DND-41 (cell line): Measurements from ENCODE around the gene ZNF217.
"Not testable (repeated sequence)": the region's sequence is repeated elsewhere in the genome, so short reads cannot be mapped to it uniquely, and the experiment has no call there.

ENCODE experiments used
- ATAC-seq: fragments of 200-7000 bp; cut with Tn5 transposase; 3 replicates; pipeline ENCODE4 v1.9.1; 2021; ENCODE audit warnings: low read depth; ENCODE audit not compliant: insufficient read depth
- DNase-seq: peaks from one replicate; pipeline ENCODE4 v3.0.0-alpha.2; 2020
- H2AFZ ChIP-seq: 2 replicates; pipeline ENCODE4 v1.6.0; 2012; ENCODE audit warnings: low read depth, low read length
- H3K27ac ChIP-seq: 2 replicates; pipeline ENCODE4 v1.5.1; 2012; ENCODE audit warnings: low read length, inconsistent platforms
- H3K27me3 ChIP-seq: fragments of 200-600 bp; sonication (generic); 2 replicates; pipeline ENCODE4 v1.6.0; 2012; ENCODE audit warnings: low read length, mild to moderate bottlenecking, inconsistent platforms; ENCODE audit not compliant: insufficient read depth, poor library complexity
- H3K36me3 ChIP-seq: 2 replicates; pipeline ENCODE4 v1.5.1; 2012; ENCODE audit warnings: low read length, inconsistent platforms; ENCODE audit not compliant: insufficient read depth
- H3K4me1 ChIP-seq: 2 replicates; pipeline ENCODE4 v1.5.1; 2012; ENCODE audit warnings: mild to moderate bottlenecking, low read length; ENCODE audit not compliant: insufficient read depth
- H3K4me2 ChIP-seq: 2 replicates; pipeline ENCODE4 v1.6.0; 2012; ENCODE audit warnings: mild to moderate bottlenecking, moderate library complexity, low read length, inconsistent platforms; ENCODE audit not compliant: insufficient read depth
- H3K4me3 ChIP-seq, 2 experiments: fragments of 200-600 bp in 1 of 2; shearing (Covaris generic) in 1 of 2; 2 replicates each; pipeline ENCODE4 v1.5.1; 2012 to 2016; ENCODE audit warnings: inconsistent platforms in 2 of 2, low read length in 2 of 2, mild to moderate bottlenecking in 2 of 2, low read depth in 1 of 2, moderate library complexity in 1 of 2
- H3K79me2 ChIP-seq: 2 replicates; pipeline ENCODE4 v1.6.0; 2012; ENCODE audit warnings: low read length, inconsistent platforms; ENCODE audit not compliant: insufficient read depth
- H3K9ac ChIP-seq: 2 replicates; pipeline ENCODE4 v1.6.0; 2012; ENCODE audit warnings: low read depth, mild to moderate bottlenecking, inconsistent platforms, low read length, moderate library complexity
- H3K9me3 ChIP-seq: 2 replicates; pipeline ENCODE4 v1.5.1; 2012; ENCODE audit warnings: low read length, moderate library complexity, mild to moderate bottlenecking, inconsistent platforms; ENCODE audit not compliant: insufficient read depth, severe bottlenecking
- H4K20me1 ChIP-seq: 2 replicates; pipeline ENCODE4 v1.6.0; 2012; ENCODE audit warnings: low read length; ENCODE audit not compliant: insufficient read depth
- CTCF ChIP-seq: IDR thresholded peaks from 2 replicates; pipeline ENCODE4 v1.5.1; 2012; ENCODE audit warnings: borderline replicate concordance, low read length, moderate library complexity, mild to moderate bottlenecking; ENCODE audit not compliant: poor library complexity, severe bottlenecking; ENCODE audit errors: extremely low read depth
- EZH2 ChIP-seq: IDR thresholded peaks from 3 replicates; pipeline ENCODE4 v1.6.1; 2012; ENCODE audit warnings: borderline replicate concordance, low read depth, mild to moderate bottlenecking, moderate library complexity, low read length, inconsistent platforms; ENCODE audit not compliant: severe bottlenecking

ZNF217 gene

DNA sequence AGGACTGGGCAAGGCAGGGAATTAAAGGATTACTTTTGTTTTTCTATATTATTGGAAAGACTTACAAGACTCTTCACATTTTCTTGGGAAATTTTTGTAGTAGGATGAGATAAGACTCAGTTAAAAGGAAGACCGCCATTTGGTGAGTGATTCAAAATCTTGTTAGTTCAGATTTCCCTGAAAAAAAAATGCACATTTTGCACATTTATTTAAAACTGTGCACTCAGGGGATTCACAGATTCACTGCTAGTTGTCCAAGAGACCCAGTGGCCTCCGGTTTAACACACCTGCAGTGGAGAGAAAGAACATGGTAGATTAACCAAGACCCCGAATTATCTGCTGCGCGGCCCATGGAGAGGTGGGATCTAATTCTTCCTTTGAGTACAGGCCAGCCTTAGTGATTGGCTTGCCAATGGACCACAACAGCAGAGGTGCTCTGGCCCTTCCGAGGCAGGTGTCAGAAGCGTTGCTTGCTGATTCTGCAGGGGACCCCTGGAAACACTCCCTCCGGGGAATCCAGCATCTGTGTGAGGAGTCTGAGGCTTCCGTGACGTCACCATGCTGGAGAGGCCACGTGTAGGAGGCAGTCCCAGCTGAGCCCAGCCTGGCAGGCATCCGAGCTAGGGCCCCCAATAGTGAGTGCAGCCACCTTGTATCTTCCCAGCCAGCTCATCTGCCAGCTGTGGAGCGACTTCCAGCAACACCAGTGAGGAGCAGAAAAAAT, 68.9 kb downstream of the ZNF217 start:
- Histone ChIP-seq H4K20me1 (no peaks in the 10 kb centered on the region), H3K9me3 (no peaks in the 10 kb centered on the region), H3K4me2 (no peak overlapping the region), H3K9ac (no peak overlapping the region), H3K27me3 (no peaks in the 10 kb centered on the region), H3K79me2 (no peaks in the 10 kb centered on the region), H3K36me3 (no peaks in the 10 kb centered on the region), H3K27ac (no peak overlapping the region), H3K4me1 (no peaks in the 10 kb centered on the region), H2AFZ (no peak overlapping the region), H3K4me3 (no peak overlapping the region)
- no peak for TF ChIP-seq EZH2
- TF ChIP-seq CTCF = no peak
- ATAC-seq = no peak
- no peak for DNase-seq

GRCh38 chr20:53523615-53524014, 70.0 kb downstream of the ZNF217 start:
- not testable (repeated sequence) for H3K9me3 ChIP-seq, H3K79me2 ChIP-seq, H3K9ac ChIP-seq, H3K36me3 ChIP-seq, ATAC-seq, H3K4me3 ChIP-seq, H2AFZ ChIP-seq, DNase-seq, H3K4me1 ChIP-seq, H3K27me3 ChIP-seq, H4K20me1 ChIP-seq, H3K4me2 ChIP-seq, H3K27ac ChIP-seq

- Histone ChIP-seq H3K27ac (no peak overlapping the region), H3K4me2 (no peak overlapping the region), H3K27me3 (no peaks in the 10 kb centered on the region), H3K4me1 (no peaks in the 10 kb centered on the region), H3K36me3 (no peaks in the 10 kb centered on the region), H3K9ac (no peak overlapping the region), H2AFZ (no peak overlapping the region), H3K79me2 (no peaks in the 10 kb centered on the region), H4K20me1 (no peaks in the 10 kb centered on the region), H3K4me3 (no peak overlapping the region), H3K9me3 (no peaks in the 10 kb centered on the region)
- ATAC-seq = no peak
- no peak for DNase-seq
- TF ChIP-seq EZH2 (no peak), CTCF (no peak)
These were observed 70.9 kb downstream of the ZNF217 start for GRCh38 chr20:53522696-53523095.

- Histone ChIP-seq H3K4me3 (no peak overlapping the region), H3K4me2 (no peak overlapping the region), H4K20me1 (no peaks in the 10 kb centered on the region), H3K4me1 (no peaks in the 10 kb centered on the region), H3K27ac (no peak overlapping the region), H3K36me3 (no peaks in the 10 kb centered on the region), H3K9ac (no peak overlapping the region), H2AFZ (no peak overlapping the region), H3K9me3 (no peaks in the 10 kb centered on the region), H3K27me3 (no peaks in the 10 kb centered on the region), H3K79me2 (no peaks in the 10 kb centered on the region)
- no peak for ATAC-seq
- TF ChIP-seq CTCF = no peak
- no peak for TF ChIP-seq EZH2
- DNase-seq = no peak
These were observed 71.6 kb downstream of the ZNF217 start for GRCh38 chr20:53522026-53522425.

DNA sequence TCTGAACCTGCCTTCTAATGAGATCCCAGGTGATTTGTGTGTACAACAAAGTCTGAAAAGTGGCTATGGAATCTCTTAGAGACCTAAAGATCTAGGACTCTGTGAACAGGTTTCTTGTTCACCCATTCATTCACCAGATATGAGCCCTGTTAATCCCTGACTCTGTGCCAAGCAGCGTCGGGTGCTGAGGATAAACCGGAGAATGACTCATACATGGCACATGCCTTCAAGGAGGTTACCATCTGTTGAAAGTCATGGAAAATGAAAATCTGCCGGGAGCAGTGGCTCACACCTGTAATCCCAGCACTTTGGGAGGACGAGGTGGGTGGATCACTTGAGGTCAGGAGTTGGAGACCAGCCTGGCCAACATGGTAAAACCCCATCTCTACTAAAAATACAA, 72.2 kb downstream of the ZNF217 start:
- not testable (repeated sequence) for H3K9me3 ChIP-seq, H3K4me1 ChIP-seq, H3K27ac ChIP-seq, H3K9ac ChIP-seq, ATAC-seq, DNase-seq, H4K20me1 ChIP-seq, H3K4me3 ChIP-seq, H3K36me3 ChIP-seq, H3K27me3 ChIP-seq, H2AFZ ChIP-seq, H3K4me2 ChIP-seq, H3K79me2 ChIP-seq
